HG03064 (cell line): ENCODE data around the gene LALBA.
"Not testable (repeated sequence)": the region's sequence is repeated elsewhere in the genome, so short reads cannot be mapped to it uniquely, and the experiment has no call there.

Experiments
- ATAC-seq: cut with Tn5 transposase; IDR thresholded peaks from one replicate; pipeline ENCODE4 v1.9.1; 2021; ENCODE audit warnings: low read depth; ENCODE audit not compliant: unreplicated experiment

Gene LALBA

DNA sequence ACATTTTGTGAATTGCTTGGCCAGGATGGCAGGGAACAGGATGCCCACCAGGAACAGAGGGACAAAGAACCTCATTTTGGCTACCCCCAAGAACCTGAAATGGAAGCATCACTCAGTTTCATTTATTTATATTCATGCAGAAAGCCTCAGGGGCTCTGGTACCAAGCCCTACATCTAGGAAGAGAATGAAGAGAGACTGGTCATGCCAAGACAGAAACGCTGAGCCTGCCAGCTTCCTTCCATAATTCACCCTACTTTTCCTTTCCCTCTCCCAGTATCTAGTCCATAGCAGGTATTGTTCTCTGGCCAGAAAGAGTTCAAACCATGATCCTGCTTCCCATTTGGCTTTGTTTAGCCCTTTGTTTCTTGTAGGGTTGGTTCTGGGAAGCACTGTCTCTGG, at the start of gene LALBA:
Gene LALBA, minus strand, starts transcription at position 101 of the 400 bp plus-strand sequence. Its CDS starts 26 bp downstream, at position 75.
- no peak for ATAC-seq

- no peak for ATAC-seq
Observed at GRCh38 chr12:48618541-48618940, 48.7 kb upstream of the LALBA start.

DNA sequence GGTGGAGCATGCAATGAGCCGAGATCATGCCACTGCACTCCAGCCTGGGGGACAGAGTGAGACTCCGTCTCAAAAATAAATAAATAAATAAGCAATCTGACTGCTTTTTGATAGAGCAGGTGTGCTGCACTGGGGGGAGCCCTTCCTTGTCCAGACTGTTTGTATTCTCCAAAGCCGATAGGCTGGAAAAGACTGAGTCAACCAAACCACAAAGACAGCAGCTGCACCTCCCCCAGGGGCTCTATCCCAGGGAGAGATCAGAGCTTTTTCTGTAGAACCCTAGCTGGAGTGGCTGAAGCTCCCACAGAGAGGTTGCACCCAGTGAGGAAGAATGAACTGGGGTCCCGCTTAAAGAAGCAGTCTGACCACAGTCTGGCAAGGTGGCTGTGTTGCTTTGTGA, 45.8 kb upstream of the LALBA start:
- ATAC-seq: no peak

DNA sequence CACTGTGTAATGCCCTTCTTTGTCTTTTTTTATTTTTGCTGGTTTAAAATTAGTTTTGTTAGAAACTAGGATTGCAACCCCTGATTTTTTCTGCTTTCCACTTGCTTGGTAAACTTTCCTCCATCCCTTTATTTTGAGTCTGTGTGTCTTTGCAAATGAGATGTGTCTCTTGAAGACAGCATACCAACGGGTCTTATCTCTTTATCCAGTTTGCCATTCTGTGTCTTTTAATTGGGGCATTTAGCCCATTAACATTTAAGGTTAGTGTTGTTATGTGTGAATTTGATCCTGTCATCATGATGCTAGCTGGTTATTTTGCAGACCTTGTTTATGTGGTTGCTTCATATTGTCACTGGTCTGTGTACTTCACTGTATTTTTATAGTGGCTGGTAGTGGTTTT, 43.5 kb upstream of the LALBA start:
- no peak for ATAC-seq

DNA sequence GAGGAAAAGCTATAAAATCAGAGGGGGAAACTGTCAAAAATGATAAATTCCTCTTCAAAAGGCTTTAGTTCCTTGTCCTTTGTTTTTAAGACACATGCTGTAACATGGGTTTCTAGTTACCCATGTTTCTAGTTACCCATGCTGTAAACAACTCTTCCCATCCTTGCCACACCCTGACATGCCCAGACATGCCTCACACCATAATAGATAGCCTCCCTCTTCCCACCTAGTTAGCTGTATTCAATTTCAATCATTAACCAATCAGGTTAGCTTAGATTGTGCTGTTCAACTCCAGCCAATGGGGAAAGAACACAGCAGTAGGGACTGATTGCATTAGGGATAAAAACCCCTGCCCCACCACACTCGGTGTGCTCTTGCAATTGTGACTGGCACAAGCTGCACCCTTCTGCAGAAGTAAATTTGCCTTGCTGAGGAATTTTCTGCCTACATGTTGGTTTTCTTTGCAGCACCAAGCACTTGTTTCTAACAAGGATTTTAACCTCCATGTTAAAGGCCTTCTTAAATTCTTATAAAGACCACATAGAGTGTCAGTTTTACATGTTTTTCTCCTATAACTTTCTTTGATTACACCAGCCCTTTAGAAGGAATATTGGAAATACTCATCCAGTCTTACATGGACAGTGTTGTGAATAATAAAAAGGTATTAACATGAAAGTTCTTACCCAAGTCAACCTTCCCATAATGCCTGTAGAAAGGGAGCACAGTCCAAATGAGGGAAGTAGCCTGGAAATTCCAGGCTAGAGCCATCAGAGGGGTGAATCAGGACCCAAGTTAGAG, 32.5 kb upstream of the LALBA start:
- ATAC-seq: no peak

GRCh38 chr12:48601013-48601756, 31.3 kb upstream of the LALBA start:
- ATAC-seq: no peak

GRCh38 chr12:48600552-48600951, 30.7 kb upstream of the LALBA start:
- no peak for ATAC-seq

DNA sequence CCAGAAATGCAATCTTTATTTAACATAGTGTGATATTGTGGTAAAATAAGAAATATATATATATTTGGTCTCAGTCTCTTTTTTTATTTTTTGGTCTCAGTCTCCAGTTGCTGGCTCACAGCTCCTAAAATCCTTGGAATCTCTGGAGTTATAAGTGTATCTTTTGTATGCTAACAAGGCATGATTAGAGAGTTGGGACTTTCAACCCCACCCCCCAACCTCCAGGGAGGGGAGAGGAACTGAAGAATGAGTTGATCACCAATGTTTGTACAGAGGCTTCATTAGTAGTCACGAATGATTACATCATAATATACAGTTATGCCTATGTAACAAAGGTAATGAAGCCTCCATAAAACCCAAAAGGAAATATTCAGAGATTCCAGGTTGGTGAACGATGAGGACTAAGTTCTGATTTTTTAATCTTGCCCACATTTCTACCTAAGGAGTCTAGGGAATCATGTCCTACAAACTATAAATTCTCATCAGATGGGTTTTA, 22.8 kb upstream of the LALBA start:
- no peak for ATAC-seq

DNA sequence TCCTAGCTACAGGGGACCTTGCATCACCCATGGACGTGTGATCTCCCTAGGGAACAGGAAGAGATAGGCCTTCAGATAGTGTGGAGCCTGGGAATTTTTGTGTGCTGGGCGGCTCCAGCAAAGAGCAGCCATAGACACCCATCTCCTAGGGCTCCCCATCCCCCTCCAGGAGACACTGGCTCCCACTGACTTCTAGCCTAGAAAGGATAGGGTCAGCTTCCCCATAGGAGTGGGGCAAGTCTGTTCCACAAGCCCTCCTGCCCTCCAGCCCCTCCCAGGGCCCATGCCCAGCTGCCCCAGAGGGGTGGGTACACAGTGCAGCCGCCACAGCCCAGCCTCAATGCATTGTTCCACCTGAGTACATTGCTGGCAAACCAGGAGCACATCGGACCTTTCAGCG, 16.5 kb upstream of the LALBA start:
- no peak for ATAC-seq

DNA sequence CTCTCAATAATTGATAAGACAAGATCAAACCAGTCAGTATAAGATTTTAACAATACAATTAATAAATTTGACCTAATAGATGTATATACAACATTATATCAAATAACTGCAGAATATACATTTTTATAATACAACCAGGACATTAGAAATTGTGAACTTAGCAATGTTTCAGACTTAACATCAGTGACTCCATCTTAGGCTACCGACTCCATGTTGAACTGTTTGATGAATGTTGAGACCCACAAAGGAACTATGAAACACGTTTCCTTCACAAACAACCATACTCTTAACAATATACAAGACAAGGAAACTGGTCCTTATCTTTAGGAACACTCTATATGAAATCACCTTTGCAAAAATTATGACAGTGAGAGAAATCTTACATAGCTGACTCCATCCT, 13.9 kb upstream of the LALBA start:
- ATAC-seq: no peak

GRCh38 chr12:48580831-48581230, 11.0 kb upstream of the LALBA start:
- ATAC-seq: no peak

- ATAC-seq: no peak
Observed at GRCh38 chr12:48572326-48572725, 2.5 kb upstream of the LALBA start.

DNA sequence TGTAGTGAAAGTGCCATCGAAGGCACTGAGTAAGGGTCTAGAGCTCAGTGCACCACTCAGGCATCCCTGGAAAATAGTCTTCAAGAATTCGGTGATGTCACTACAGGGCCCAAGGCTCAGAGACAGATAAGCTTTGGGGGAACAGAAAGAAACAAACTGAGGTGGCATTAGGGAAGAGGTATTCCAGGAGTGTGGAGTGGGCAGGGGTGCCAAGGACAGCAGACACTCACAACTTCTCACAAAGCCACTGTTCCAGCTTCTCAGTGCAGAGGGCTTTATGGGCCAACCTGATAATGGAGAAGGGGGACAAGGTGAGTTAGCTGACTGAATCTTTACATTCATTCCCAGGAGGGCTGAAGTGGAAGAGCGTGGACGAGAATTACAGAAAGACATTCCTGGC, 2.1 kb downstream of the LALBA start:
- ATAC-seq: no peak

- no peak for ATAC-seq
Observed at GRCh38 chr12:48557919-48558318, 11.9 kb downstream of the LALBA start.

DNA sequence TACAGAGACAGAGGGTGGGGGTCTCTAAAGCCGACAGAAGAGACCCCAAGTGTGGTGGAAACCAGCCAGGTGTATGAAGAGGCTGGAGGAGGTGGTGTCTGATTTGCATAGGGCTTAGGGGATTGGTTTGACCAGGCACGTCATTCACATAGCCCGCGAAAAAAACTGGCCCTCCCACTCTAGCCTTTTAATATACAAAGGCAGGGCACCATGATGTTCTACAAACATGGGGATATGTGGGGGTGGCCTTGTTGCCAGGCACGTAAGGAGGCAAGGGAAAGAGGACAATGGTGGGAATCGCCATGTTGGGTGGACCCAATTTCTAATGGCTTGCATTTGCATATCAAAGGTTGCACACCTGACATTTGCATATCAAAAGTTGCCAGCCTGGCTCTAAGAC, 13.2 kb downstream of the LALBA start:
- ATAC-seq: no peak

DNA sequence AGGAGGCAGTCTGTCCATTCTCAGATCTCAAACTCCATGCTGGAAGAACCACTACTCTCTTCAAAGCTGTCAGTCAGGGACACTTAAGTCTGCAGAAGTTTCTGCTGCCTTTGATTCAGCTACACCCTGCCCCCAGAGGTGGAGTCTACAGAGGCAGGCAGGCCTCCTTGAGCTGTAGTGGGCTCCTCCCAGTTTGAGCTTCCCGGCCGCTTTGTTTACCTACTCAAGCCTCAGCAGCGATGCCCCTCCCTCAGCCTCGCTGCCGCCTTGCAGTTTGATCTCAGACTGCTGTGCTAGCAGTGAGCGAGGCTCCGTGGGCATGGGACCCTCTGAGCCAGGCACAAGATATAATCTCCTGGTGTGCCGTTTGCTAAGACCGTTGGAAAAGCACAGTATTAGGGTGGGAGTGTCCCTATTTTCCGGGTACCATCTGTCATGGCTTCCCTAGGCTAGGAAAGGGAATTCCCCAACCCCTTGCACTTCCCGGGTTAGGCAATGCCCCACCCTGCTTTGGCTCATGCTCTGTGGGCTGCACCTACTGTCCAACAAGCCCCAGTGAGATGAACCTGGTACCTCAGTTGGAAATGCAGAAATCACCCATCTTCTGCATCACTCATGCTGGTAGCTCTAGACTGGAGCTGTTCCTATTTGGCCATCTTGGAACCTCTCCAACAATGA, 16.0 kb downstream of the LALBA start:
- not testable (repeated sequence) for ATAC-seq

GRCh38 chr12:48551636-48552035, 18.2 kb downstream of the LALBA start:
- ATAC-seq: not testable (repeated sequence)

GRCh38 chr12:48547012-48547411, 22.8 kb downstream of the LALBA start:
- not testable (repeated sequence) for ATAC-seq

DNA sequence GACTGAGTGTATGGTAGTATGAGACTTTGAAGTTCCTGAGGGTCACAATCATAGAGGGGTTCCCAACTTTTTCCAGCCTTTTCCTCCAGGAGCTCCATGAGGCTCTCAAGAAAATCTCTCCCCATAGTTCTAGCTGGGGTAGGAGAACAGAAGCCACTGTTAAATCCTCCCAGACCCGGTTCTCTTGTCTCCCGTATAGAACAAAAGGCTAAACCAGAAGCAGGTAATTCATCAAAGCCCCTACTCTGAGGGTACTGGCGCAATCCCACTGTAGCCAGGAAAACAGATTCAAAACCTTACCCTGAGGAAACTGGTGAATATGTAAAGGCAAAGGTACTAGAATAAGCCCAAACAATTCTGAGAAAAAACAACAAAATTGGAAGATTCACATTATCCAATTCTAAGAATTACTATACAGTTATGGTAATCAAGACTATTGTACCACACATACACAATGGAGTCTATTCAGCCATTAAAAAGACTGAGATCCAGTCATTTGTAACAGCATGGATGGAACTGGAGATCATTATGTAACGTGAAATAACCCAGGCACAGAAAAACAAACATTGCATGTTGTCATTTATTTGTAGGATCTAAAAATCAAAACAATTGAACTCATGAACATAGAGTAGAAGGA, 23.9 kb downstream of the LALBA start:
- ATAC-seq: no peak

DNA sequence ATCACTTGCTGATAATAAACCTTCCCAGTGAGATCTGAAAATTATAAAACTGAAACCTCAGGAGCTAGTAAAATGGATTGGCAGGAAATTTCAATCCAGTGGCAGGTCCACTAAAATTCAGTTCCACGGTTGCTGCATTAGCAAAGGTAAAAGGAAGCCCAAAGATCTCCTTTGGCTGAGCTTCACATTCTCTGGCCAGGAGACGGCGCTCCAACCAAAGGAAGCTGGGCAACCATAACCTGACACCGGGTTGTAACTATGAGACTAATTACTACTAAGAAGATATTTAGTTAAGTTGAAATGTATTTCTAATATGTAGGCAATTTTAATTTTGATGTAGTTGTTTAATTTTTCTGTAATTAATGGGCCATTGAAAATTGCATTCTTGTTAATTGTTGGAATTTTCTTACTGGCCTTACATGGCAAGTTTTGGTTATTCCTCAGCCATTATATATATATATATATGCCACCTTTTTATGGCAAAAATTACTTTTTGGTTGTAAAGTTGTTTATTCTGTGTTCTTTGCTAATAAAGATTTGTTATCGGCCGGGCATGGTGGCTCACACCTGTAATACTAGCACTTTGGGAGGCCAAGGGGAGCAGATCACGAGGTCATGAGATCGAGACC, 27.4 kb downstream of the LALBA start:
- ATAC-seq: no peak
